Measurements from ENCODE around the gene SGMS1. TPM values are rescaled to one million over a fixed set of nuclear protein-coding genes. Genes with fewer than 3 reads are reported as not detected.

SGMS1 gene
- total RNA-seq, 1 donor from 2014 or later: 9.2 TPM

GRCh38 chr10:50395271-50395670, 228.5 kb downstream of the SGMS1 start:
- H3K79me2 ChIP-seq (ENCODE audit: low read depth): no peaks in the 10 kb centered on the region
- H3K4me2 ChIP-seq: no peak overlapping the region

DNA sequence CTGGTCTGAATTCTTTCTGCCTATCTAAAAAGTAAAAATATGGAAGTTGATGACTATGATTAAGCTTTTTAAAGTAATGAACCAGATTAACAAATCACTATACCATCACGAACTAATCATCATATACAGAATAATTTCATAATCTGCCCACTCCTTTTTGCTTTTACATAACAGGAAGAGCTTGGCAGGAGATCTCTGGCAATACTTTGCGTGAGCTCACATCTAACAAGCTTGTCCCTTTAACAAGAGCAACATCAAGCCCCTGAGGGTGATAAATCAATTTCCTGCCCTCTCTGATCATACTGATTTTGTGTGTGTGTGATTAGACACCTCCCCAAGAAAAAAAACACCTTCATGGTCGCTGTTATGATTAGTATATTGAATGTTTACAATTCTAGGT, 228.9 kb downstream of the SGMS1 start:
- Mint-ChIP-seq H3K4me1 (no peaks in the 10 kb centered on the region), H3K36me3 (no peaks in the 10 kb centered on the region), H3K27ac (no peak overlapping the region), H3K4me3 (no peak overlapping the region), H3K9me3 (no peaks in the 10 kb centered on the region), H3K27me3 (ENCODE audit: insufficient read depth, low read depth) (no peaks in the 10 kb centered on the region)
- Histone ChIP-seq H3K4me3 (no peak overlapping the region), H3K36me3 (no peaks in the 10 kb centered on the region), H3K27me3 (no peaks in the 10 kb centered on the region), H3K4me1 (no peaks in the 10 kb centered on the region), H3K9ac (no peak overlapping the region), H3K79me2 (ENCODE audit: low read depth) (no peaks in the 10 kb centered on the region), H3K9me3 (ENCODE audit: low read depth) (no peaks in the 10 kb centered on the region), H4K20me1 (ENCODE audit: low read depth) (no peaks in the 10 kb centered on the region), H3K4me2 (no peak overlapping the region), H3K27ac (no peak overlapping the region), H2AFZ (replicated peaks) (no peak overlapping the region), H3F3A (ENCODE audit: low read depth) (no peaks in the 10 kb centered on the region)
- TF ChIP-seq EZH2 (IDR thresholded peaks at IDR 0.05): no peak
- TF ChIP-seq CTCF (IDR thresholded peaks at IDR 0.05): no peak
- TF ChIP-seq EZH2phosphoT487 (IDR thresholded peaks at IDR 0.05): no peak
- no peak for DNase-seq (ENCODE audit: low spot score)

More at GRCh38 chr10:50395271-50395670, 228.5 kb downstream of the SGMS1 start:
- no peaks in the 10 kb centered on the region for H4K20me1 ChIP-seq (ENCODE audit: low read depth)
- Mint-ChIP-seq H3K36me3 (no peaks in the 10 kb centered on the region), H3K4me1 (no peaks in the 10 kb centered on the region), H3K4me3 (no peak overlapping the region), H3K27ac (no peak overlapping the region), H3K9me3 (no peaks in the 10 kb centered on the region), H3K27me3 (ENCODE audit: insufficient read depth, low read depth) (no peaks in the 10 kb centered on the region)
- no peaks in the 10 kb centered on the region for H3K9me3 ChIP-seq (ENCODE audit: low read depth)
- H3K4me1 ChIP-seq: no peaks in the 10 kb centered on the region
- no peaks in the 10 kb centered on the region for H3K27me3 ChIP-seq
- H3K27ac ChIP-seq: no peak overlapping the region
- no peak overlapping the region for H3K9ac ChIP-seq
- DNase-seq (ENCODE audit: low spot score): no peak
- no peak overlapping the region for H2AFZ ChIP-seq (replicated peaks)
- H3K4me3 ChIP-seq: no peak overlapping the region
- TF ChIP-seq EZH2phosphoT487 (IDR thresholded peaks at IDR 0.05) (no peak), CTCF (IDR thresholded peaks at IDR 0.05) (no peak), EZH2 (IDR thresholded peaks at IDR 0.05) (no peak)
- H3K36me3 ChIP-seq: no peaks in the 10 kb centered on the region
- H3F3A ChIP-seq (ENCODE audit: low read depth): no peaks in the 10 kb centered on the region

DNA sequence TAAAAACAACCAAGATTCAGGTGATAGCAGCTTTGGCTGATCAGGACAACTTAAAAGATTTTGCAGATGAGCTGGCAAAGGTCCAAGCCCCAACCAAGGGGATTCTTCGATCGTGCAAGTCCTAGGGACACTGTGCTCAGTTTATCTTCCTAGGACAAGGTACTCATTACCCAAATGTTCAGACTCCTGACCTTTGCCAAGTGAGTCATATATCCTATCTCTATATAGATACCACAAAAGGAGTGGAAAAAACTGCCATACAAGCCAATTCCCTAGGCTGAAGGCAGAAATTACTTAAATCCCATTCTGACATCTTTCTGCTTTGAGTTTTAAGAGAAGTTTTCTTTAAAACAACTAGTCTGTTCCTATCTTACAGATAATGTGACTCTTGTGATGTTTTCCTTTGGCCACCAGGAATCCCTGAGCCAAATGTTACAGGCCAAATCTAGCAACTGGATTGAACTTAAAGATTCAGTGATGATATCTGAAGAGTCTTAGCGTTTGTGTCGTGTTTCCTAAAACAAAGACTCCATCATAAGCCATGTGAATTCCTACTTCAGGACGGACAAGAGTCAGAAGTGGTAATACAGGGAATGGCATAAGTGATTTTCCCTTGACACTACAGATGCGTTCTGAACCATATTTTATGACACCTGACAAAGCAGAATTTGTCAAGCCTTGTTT, 229.8 kb downstream of the SGMS1 start:
- no peaks in the 10 kb centered on the region for H3K36me3 Mint-ChIP-seq
- Histone ChIP-seq H3K4me1 (no peaks in the 10 kb centered on the region), H3K27ac (no peak overlapping the region), H3F3A (ENCODE audit: low read depth) (no peaks in the 10 kb centered on the region), H3K9ac (no peak overlapping the region), H3K36me3 (no peaks in the 10 kb centered on the region), H2AFZ (replicated peaks) (no peak overlapping the region), H3K4me3 (no peak overlapping the region), H3K79me2 (ENCODE audit: low read depth) (no peaks in the 10 kb centered on the region), H3K9me3 (ENCODE audit: low read depth) (no peaks in the 10 kb centered on the region), H4K20me1 (ENCODE audit: low read depth) (no peaks in the 10 kb centered on the region), H3K27me3 (no peaks in the 10 kb centered on the region), H3K4me2 (no peak overlapping the region)
- no peaks in the 10 kb centered on the region for H3K9me3 Mint-ChIP-seq
- no peak overlapping the region for H3K4me3 Mint-ChIP-seq
- no peaks in the 10 kb centered on the region for H3K27me3 Mint-ChIP-seq (ENCODE audit: insufficient read depth, low read depth)
- no peaks in the 10 kb centered on the region for H3K4me1 Mint-ChIP-seq
- H3K27ac Mint-ChIP-seq: no peak overlapping the region
- TF ChIP-seq EZH2phosphoT487 (IDR thresholded peaks at IDR 0.05): no peak
- no peak for TF ChIP-seq EZH2 (IDR thresholded peaks at IDR 0.05)
- TF ChIP-seq CTCF (IDR thresholded peaks at IDR 0.05): no peak
- DNase-seq (ENCODE audit: low spot score): no peak

All from neural progenitor cell (in vitro differentiated cells).